Astrocyte of the spinal cord (primary cell): Measurements from ENCODE around the gene CYTH4.

Experiments
- DNase-seq: peaks from one replicate; pipeline ENCODE4 v3.0.0; 2011; ENCODE audit warnings: low read depth, low spot score
- H3K4me3 ChIP-seq: 2 replicates; pipeline ENCODE4 v1.5.1; 2011; ENCODE audit warnings: low read depth, mild to moderate bottlenecking, low read length, moderate library complexity
- CTCF ChIP-seq: IDR thresholded peaks from 2 replicates; pipeline ENCODE4 v1.5.1; 2012; ENCODE audit warnings: low read depth, mild to moderate bottlenecking, low read length, inconsistent platforms
- in situ Hi-C: cut with HindIII; loops from 2 replicates; pipeline ENCODE4 v1.10.0; 2017; ENCODE audit warnings: low sequenced_read_pairs

The CYTH4 gene

GRCh38 chr22:37304595-37305343 lies 22.5 kb downstream of the CYTH4 start:
- in situ Hi-C loops: no loop called here
- TF ChIP-seq CTCF: no peak
- no peak overlapping the region for H3K4me3 ChIP-seq
- DNase-seq: peak; percentile 53

- in situ Hi-C loops: no loop called here
- H3K4me3 ChIP-seq: no peak overlapping the region
- DNase-seq: no peak
- TF ChIP-seq CTCF: no peak
These were observed 23.6 kb downstream of the CYTH4 start for GRCh38 chr22:37305887-37306286.

GRCh38 chr22:37306494-37306829 lies 24.2 kb downstream of the CYTH4 start:
- in situ Hi-C loops: no loop called here
- TF ChIP-seq CTCF: no peak
- no peak for DNase-seq
- H3K4me3 ChIP-seq: no peak overlapping the region

- in situ Hi-C loops: no loop called here
- DNase-seq: no peak
- no peak overlapping the region for H3K4me3 ChIP-seq
- TF ChIP-seq CTCF: no peak
These were observed 26.3 kb downstream of the CYTH4 start for GRCh38 chr22:37308385-37309200.

- no peak for TF ChIP-seq CTCF
- no peak for DNase-seq
- in situ Hi-C loops: no loop called here
- H3K4me3 ChIP-seq: no peak overlapping the region
These were observed 27.1 kb downstream of the CYTH4 start for GRCh38 chr22:37309211-37310074.

GRCh38 chr22:37310075-37310606 lies 27.8 kb downstream of the CYTH4 start:
- TF ChIP-seq CTCF: no peak
- no peak for DNase-seq
- in situ Hi-C loops: no loop called here
- no peak overlapping the region for H3K4me3 ChIP-seq
